C4-2B (cell line): ENCODE data around the gene CTH.

Experiments
- CTCF ChIP-seq: fragments of 450-650 bp; conservative IDR thresholded peaks from 2 replicates; pipeline ENCODE4 v1.5.1; 2017; ENCODE audit warnings: mild to moderate bottlenecking
- ZFX ChIP-seq: fragments of 450-650 bp; IDR thresholded peaks from 2 replicates; pipeline ENCODE4 v1.6.1; 2017

- no peak for TF ChIP-seq CTCF
- TF ChIP-seq ZFX: no peak
These were observed 14.5 kb upstream of the CTH start for GRCh38 chr1:70396607-70397006.
